GM19239 (cell line): ENCODE data around the gene HIVEP3.

Experiments
- DNase-seq: peaks from one replicate; pipeline ENCODE4 v3.0.0; 2011; ENCODE audit warnings: low spot score; ENCODE audit not compliant: insufficient read length
- FAIRE-seq: peaks from 2 replicates; lab custom pipeline; 2011; peaks lifted over from hg19 to GRCh38; lab: Jason Lieb, UNC

The HIVEP3 gene

DNA sequence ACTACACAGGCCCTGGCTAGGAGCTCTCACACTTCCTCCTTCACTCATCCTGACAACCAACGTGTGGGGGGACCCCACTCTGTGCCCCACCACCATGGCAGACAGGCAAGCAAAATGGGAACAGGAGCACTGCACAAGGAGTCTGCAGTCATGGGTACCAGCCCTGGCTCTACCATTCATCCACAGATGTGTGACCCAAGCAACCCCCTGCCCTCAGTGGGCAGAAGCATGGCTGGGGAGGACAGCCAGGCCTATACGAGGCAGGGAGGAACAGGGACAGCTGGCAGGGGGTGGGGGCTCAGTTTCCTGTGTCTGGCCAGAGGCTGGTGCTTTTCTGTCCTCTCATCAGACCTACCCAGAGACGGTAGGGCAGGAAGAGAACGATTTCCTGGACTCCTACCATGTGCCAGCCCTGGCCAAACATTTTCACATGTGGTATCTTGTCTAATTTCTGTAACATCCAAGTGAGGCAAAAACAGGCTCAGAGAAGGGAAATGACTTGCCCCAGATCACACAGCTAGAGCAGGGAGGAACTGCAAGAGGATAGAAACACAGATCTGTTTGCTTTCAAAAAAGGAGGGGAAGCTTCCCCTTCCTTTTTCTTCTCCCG is 178.0 kb downstream of the HIVEP3 start:
- DNase-seq: no peak
- FAIRE-seq: peak; percentile 83

DNA sequence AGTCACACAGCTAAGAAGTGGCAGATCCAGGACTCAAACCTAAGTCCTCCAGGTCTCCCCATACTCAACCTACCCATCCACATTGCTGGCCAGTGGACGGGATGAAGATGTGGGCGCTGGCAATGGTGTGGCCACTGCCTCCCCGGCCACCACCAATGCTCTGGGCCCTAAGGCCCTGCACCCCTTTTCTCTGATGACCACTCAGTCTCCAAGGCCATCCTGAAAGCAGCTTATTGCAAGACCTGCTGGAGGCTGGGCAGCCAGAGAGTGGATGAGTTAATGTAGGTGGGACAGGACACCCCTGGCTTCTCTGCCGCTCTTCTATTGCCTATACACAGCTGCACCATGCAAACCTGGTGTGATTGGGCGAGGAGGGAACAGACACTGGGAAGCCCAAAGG is 178.7 kb downstream of the HIVEP3 start:
- FAIRE-seq (peak; percentile 68), DNase-seq (no peak)

DNA sequence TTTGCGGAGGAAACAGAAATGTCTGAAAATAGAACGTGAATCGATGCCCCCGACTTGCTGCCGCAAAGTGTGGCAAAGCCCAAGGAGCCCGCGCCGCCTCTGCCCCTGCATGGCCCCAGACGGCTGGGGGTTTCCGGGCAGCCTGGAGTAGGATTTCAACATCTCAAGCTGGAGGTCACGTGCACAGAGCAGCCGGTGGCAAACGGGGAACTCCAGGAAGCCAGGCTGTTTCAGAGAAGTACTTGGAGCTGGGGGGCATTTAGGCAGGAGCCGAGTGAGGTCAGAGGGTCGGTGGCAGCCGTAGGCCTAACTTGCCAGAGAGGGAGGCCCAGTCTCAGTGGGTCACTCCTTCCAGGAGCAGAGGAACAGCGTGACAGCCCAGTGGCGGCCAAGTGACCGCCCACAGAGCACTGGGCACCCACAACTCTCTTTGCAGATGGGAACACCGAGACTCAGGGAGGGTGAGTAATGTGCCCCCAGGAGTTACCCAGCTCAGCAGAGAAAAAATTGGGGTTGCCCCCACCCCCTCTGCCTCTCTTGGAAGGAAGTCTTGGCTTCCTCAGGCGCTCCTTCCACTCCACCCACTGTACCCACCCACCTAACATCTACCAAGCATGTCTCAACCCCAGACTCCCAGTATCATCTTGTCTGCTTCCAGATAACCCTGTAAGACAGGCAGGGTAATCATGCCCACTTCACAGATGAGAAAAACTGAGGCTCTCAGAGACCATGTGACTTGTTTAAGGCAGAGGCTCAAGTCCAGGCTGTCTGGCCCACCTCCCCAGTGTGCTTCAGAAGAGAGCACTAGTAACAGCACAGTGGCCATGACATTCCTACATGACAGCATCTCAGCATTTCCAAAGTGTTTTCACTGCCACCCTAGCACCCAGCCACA is 179.4 kb downstream of the HIVEP3 start:
- FAIRE-seq: peak; percentile 87

DNA sequence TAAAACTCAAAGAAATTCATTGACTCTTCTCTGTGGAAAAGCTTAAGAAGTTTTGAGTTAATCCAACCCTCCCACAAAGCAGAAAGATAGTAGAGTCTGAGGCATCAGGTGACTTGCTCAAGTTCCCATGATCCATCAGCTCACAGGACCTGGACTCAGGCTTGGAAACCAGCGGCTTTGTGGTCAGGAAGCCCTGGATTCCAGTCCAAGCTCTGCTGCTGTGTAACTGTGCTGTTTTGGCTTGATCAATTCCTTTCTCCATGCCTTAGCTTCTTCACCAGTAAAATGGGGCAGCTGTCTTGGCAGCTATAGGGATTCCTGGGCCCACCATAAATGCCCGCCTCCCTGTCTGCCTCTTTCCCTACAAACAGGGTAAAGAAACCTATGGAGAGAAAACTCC is 180.2 kb downstream of the HIVEP3 start:
- peak; percentile 59 for FAIRE-seq
- no peak for DNase-seq

More for the DNA sequence above, 179.4 kb downstream of the HIVEP3 start:
- no peak for DNase-seq

DNA sequence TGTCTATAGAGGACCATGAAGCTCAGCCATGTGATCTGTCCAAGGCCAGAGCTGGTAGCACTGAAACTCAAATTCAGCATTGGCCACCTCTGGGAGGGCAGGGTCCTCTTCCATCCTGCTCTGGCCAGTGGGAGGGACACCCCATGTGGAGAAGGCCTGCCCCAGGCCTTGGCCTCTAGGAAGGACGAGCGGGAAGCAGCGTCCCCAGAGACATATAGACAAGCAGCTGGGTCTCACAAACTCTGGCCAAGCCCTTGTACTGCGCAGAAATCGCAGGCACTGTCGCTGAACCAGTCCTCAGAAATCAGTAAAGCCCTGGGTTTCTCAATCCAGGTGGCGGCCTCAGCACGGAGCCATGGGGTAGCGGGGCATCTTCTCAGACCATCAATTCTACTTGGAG is 180.7 kb downstream of the HIVEP3 start:
- DNase-seq (no peak), FAIRE-seq (no peak)

DNA sequence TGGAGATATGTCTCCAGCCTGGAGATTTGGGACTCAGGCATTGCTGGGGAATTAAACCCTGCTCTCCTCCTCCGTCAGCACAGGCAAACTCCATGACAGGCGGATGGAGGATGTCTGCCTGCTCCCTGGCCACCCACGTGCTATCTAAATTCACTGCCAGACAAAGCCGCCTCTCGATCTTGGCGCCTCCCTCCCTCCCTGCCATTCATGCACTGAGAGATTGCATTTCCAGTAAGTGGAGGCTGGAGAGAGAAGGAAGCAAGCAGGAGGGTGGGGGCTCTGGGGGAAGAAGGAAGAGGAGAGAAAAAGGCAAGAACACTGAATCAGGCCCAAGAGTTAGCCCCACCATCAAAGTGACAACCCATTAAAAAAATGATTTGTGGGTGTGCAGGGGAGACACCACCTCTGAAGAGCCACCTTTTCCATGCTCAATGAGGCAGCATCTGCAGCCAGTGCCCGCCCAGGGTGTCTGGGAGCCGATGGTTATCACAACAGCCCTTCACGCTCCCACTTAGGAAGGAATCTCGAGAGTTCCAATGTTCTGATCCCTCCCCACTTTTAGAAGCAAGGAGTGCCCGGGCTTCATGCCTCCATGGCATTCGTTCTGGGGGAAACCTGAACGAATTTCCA is 183.0 kb downstream of the HIVEP3 start:
- FAIRE-seq: no peak
- DNase-seq: no peak

DNA sequence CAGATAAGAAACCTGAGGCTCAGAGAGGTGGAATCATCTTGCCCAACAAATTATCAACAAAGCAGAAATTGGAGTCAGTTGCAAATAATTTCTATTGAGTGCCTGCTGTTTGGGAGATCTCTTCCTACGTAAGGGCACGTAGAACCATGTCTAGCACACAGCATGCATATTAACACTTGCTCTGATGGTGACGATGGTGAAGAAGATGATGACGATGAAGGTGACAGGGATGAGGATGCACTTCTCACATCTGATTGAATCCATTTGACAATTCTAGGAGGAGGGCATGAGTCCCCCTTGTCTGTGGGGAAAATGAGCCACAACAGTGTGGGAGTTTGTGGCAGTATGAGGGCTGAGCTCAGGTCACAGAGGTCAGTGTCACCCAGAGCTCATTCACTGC is 183.6 kb downstream of the HIVEP3 start:
- FAIRE-seq: no peak

DNA sequence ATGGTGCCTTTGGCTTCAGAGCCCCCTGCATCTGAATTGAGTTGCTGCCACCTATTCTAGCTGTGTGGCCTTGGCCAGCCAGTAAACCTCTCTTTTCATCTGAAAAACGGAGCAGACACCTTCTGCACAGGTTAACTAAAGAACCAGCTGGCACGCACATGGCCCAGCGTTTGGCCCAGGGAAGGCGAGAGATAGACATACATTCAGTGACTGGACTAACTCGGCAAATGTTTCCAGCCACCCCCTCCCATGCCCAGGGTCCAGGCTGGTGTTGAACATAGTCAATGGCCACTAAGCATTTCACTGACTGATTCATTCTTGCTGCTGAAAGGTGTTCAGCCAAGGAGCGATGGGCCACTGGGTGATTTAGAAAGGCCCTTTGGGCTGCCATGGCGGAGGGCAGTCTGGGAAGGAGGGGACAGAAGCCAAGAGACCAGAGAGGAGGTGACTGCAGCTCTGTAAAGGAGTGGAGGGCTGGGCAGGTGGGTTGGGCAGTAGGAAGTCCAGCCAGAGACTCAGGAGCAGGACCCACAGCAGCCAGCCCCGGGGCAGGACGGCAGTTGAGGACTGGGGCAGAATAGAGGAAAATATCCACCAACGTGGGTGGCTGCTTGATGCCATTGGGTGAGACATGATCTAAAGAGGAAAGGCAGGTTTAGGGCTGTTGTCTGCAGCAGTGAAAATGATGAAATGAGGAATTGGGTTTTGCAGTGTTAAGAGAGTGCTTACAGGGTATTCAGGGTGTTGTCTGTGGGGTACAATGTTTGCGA is 184.3 kb downstream of the HIVEP3 start:
- FAIRE-seq: no peak
- DNase-seq: no peak

More for the DNA sequence above, 183.6 kb downstream of the HIVEP3 start:
- DNase-seq: no peak

DNA sequence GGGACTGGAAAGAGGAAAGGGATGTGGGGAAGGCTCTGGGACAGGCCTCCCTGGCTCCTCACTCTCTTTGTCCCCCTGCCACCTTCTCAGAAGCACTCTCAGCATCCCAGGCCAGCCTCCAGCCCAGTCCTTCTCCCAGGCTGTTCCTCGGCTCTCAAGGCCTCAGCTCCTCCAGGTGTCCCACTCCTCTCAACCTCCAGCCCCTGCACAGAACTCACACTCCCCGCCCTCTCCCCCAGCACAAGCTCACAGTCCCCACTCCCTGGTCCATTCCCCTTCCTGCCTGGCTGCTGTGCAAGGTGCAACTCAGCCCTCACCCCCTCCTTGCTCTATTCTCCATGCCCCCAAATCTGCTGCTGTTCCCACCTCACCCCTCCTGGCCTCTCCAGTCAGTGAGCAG is 185.0 kb downstream of the HIVEP3 start:
- FAIRE-seq: no peak
- DNase-seq: no peak

DNA sequence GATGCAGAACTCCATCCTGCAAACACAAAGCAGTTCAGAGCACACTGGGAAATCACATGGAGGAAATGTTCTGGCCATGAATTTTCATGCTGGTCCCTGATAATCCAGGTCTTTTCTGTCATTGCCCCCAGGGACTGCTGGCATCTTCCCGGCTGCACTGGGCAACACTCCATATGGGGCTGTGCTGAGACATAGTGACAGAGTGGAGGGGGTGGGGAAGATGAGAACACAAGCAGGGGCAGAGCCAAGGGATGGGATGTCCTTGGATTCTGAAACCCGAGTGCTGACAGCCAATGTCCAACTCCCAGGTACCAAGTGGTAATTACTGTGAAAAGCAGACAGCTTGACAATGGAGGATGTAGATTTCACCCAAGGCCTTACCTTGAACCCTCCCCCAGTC is 185.7 kb downstream of the HIVEP3 start:
- FAIRE-seq (no peak), DNase-seq (no peak)

DNA sequence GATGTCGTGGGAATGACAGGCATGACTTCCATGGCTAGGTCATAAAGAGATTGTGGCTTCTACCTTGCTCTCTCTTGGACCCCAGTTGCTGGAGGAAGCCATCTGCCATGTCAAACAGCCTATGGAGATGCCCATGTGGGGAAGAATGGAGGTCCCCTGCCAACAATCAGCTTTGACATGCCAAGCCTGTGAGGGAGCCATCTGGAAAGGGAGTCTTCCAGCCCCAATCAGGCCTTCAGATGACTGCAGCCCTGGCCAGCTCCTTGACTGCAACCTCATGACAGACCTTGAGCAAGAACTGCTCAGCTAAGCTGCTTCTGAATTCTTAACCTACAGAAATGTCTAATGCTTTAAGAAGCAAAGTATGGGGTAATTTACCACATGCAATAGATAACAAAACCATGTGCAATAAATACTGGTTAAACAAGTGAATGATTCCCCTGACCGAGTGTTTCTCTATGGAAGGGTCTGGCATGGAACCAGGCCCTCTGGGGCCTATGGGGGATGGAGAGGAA is 187.1 kb downstream of the HIVEP3 start:
- peak; percentile 11 for FAIRE-seq
- no peak for DNase-seq

DNA sequence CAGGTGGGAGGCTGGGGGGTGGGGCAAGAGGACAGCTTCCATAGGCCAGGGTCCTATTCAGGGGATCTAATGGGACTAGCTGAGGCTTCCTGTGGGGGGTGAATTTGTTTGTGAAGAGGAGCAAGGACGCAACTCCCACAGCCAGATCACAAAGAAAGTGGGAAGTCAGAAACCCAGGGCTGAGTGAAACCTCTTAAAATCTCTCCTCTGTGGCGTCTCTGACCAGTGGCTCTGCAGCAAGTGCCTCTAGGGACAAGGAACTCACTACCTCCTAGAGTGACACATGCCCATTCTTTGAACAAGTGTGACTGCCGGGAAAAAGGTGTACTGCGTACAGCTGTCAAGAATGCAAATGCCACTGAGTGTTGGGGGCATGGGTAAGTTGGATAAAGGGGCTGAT is 187.9 kb downstream of the HIVEP3 start:
- FAIRE-seq (no peak), DNase-seq (no peak)

DNA sequence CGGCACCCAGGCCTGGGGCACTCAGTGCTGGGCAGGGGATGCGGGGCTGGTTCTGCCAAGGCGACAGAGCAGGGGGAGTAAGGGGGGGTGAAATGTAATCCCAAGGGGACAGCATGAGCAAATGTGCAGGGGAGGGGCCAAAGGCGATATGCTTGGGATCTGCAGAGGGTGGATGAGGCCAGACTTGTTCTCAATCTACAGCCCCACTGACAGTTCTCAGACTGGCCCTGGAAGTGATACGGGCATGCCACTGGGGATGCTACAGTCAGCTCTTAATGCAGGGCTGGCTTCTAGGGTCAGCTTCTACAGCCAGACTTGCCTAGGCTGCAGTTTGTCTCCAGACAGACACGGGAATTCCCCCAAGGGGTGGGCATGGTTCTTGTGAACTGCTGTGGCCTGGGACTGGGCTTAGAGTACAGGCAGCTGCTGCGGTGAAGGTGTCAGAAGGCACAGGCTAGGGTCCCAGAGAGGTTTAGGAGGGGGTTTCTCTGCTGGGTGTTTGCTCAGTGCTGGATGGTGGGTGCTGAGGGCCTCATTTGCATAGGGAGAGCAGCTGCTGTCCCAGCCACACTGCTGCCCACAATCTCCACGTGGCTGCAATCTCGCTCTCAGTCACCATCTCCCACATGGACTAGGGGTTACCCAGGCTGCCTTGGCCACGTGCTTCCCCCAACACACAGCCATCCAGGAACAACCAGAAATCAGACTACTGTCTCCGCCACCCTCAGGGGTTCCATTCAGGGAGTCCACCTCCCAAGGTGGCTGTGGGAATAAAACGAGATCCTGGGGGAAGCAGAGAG is 190.1 kb downstream of the HIVEP3 start:
- peak; percentile 100 for FAIRE-seq
- peak; percentile 82 for DNase-seq

DNA sequence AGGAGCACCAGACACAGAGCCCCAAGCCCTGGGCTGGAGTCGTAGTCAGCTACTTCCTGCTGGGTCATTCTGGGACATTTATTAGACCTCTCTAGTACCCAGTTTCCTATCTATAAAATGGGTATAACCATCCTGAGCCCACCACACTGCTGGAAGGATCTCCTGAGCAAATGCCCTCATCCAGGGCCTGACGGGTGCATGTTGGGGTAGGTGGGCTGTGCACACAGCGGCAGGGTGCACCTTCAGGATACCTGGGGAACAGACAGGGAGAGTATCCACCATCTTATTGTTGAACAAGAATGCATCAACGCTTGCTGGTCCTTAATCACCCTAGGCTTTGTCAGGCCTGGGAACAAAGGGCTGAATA is 191.0 kb downstream of the HIVEP3 start:
- no peak for DNase-seq
- FAIRE-seq: no peak

DNA sequence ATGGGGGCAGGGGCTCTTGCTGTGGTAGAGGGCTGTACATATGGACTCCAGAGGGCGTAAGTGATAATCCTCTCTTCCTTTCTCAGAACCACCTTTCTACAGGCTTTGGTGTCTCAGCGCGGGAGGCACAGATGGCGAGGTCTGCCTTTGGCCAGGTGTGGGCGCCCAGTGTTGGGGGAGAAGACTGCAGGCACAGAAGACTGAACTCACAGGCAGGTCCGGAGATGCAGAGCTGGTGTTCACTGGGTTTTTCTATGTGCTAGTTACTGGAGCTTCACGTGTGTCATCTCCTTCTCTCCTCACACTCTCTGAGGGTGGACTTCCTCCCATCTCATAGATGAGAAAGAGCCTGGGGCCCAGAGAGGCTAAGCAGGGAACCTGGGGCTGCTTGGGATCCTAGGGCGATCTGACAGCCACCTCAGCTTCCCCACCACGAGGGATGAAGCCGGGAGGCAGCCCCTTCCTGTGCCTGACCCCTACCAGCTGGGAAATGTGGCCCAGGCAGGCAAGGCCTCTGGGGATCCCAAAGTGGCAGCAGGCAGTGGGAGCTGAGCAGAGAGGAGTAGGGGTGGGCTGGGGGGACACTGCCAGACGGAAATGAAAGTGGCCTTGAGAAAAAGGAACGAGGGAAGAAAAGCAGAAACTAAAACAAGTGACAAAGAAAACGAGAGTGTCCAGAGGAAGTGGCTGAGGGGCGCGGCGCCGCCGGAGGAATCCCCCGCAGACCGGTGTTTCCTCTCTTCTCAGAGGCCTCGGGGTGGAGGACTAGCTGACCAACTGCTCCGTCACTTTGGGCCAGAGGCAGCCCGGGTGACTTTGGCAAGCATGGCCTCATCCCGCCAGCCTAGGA is 191.6 kb downstream of the HIVEP3 start:
- no peak for DNase-seq
- no peak for FAIRE-seq

DNA sequence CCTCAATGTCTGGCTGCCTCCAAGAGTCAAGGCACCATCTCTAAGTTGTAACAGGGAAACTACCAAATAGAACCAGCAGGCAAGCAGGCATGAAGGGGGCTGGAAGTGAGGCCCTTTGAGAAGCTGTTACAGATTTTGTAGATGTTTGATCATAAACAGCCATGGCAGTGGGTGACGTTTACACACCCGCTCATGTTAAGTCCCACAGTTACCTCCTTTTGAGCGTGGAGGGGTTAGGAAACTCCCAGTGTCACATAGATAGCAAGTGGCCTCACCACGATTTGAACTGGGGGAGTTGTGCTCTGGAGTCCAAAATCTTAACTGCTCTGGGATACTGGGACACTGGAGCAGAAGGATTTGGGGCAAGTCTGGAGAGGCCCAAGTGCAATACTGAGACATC is 192.4 kb downstream of the HIVEP3 start:
- DNase-seq (no peak), FAIRE-seq (no peak)

DNA sequence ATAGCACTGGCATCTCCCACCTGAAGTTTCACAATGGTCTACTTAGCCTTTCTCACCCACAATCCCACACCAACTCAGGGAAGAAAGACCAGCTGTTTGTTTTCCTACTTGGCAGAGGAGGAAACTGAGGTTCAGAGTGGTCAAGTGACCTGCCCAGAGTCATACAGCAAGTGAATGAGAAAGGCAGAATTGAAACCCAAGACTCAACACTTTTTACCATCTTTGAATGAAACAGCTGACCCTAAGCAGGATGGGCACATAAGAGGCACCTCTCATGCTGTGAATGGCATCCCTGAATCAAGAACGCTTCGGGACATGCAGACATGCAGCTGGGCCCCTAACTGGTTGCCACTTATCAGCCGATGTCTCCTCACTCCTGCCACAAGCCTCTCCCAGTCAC is 193.8 kb downstream of the HIVEP3 start:
- DNase-seq: no peak

DNA sequence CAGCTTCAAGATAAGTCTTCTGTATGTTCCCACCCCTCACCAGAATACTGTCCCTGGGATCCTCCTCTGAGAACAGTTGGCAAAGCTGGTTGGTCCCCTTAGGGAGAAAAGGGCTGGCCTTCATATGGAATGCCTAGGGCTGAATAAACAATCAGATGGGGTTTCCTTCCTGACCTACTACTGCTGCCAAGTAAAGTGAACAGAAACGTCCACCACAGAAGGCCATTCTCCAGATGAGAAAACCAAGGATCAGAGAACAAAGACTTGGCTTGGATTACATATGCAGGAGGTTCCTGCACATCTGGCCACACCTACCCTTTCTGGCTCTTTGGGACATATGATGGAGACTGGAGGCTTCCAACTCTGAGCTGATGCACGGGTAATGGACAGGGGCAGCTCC is 194.5 kb downstream of the HIVEP3 start:
- DNase-seq (no peak), FAIRE-seq (peak; percentile 44)

More for the DNA sequence above, 193.8 kb downstream of the HIVEP3 start:
- FAIRE-seq: no peak

DNA sequence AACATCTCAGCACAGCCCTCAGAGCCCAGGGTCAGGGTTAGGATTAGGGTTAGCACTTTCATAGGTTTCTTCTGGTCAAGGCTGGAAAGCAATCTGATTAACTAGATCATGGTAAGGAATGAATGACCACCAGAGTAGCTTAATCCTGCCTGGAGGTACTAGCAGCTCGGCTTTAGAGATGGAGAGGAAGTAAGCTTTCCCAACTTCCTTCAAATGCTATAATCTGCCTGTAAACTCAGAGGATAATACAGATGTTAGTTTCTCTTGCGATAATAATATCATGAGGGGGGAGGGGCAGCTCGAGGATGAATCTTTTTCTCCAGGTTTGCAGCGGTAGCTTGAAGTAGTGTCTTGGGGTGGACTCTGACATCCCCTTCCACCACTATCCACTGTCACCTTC is 194.9 kb downstream of the HIVEP3 start:
- FAIRE-seq (no peak), DNase-seq (no peak)
